PFSK-1 (cell line): ENCODE data around the gene KPNA5.

Experiments
- FOXP2 ChIP-seq: optimal IDR thresholded peaks from 2 replicates; pipeline ENCODE3; 2011; ENCODE audit warnings: borderline replicate concordance, control low read depth, inconsistent platforms; ENCODE audit not compliant: insufficient read depth; ENCODE audit errors: extremely low read length, extremely low read depth
- POLR2AphosphoS5 ChIP-seq: IDR thresholded peaks from 2 replicates; pipeline ENCODE4 v1.6.1; 2012; ENCODE audit warnings: low read depth, mild to moderate bottlenecking, control low read depth, low read length, moderate library complexity
- REST ChIP-seq, 2 experiments: IDR thresholded peaks; 2 replicates each; pipeline versions ENCODE4 v1.6.1 to v1.8.0; 2011 to 2012; ENCODE audit warnings: low read depth in 2 of 2, low read length in 2 of 2, control low read depth in 1 of 2, inconsistent platforms in 1 of 2, mild to moderate bottlenecking in 1 of 2, moderate library complexity in 1 of 2; ENCODE audit not compliant: insufficient read depth in 1 of 2
- SIN3A ChIP-seq: IDR thresholded peaks from 2 replicates; pipeline ENCODE4 v1.6.1; 2012; ENCODE audit warnings: mild to moderate bottlenecking, low read length, moderate library complexity, borderline replicate concordance; ENCODE audit not compliant: insufficient read depth
- TAF1 ChIP-seq: IDR thresholded peaks from 2 replicates; pipeline ENCODE4 v1.6.1; 2012; ENCODE audit warnings: low read length, control low read depth, borderline replicate concordance; ENCODE audit not compliant: insufficient read depth

GRCh38 chr6:116631379-116631990 is 49.5 kb upstream of the KPNA5 start:
- TF ChIP-seq SIN3A (no peak), REST (IDR thresholded peaks at IDR 0.05; ENCODE audit: insufficient read depth in 1 of 2, low read depth in 2 of 2, low read length in 2 of 2) (no peak), POLR2AphosphoS5 (no peak), TAF1 (no peak), FOXP2 (no peak)
